ENCODE measurements around the gene UBE2E2.
A peak's percentile ranks its signal among the peaks of the same experiment; 100 is the strongest.
"Not testable (repeated sequence)": the region's sequence is repeated elsewhere in the genome, so short reads cannot be mapped to it uniquely, and the experiment has no call there.

The UBE2E2 gene

DNA sequence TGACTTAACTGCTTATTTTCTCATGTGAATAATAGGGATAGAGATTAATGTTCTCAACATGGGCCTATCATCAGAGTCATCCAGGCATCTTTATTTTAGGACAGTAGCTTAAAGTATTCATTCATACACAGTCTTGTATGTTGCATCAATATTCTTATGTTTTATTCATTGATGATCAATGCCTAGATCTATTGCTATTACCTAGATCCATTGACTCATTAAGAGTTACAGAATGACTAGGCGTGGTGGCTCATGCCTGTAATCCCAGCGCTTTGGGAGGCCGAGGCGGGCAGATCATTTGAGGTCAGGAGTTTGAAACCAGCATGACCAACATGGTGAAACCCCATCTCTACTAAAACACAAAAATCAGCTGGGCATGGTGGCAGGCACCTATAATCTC is 26.3 kb upstream of the UBE2E2 start:
- H3K27ac ChIP-seq (replicated peaks; ENCODE audit: low read length); H2AFZ ChIP-seq (ENCODE audit: low read length); H3K4me1 ChIP-seq (ENCODE audit: control insufficient read depth in 2 of 2, insufficient read depth in 1 of 2, low read depth in 1 of 2, low read length in 2 of 2); H4K91ac ChIP-seq (ENCODE audit: low read depth, low read length, poor library complexity); H3K4ac ChIP-seq (ENCODE audit: low read length); H3K4me3 ChIP-seq (ENCODE audit: low read length in 2 of 2); H3K23ac ChIP-seq (ENCODE audit: low read depth, low read length, poor library complexity); H2AK5ac ChIP-seq (ENCODE audit: low read depth, low read length); H3K79me1 ChIP-seq (ENCODE audit: low read depth, low read length); H3K4me2 ChIP-seq (ENCODE audit: insufficient read depth, low read length, poor library complexity, severe bottlenecking); H3K18ac ChIP-seq (ENCODE audit: low read length); H4K8ac ChIP-seq (ENCODE audit: low read depth, low read length); H3K9ac ChIP-seq (ENCODE audit: low read depth, low read length, poor library complexity); H2BK12ac ChIP-seq (ENCODE audit: low read length); H3K14ac ChIP-seq (ENCODE audit: low read length); H3K36me3 ChIP-seq (replicated peaks in 1 of 2; ENCODE audit: control insufficient read depth in 2 of 2, insufficient read depth in 2 of 2, low read length in 2 of 2); H3K27me3 ChIP-seq (ENCODE audit: control insufficient read depth in 3 of 3, insufficient read depth in 3 of 3, low read depth in 1 of 3, low read length in 3 of 3); H2BK5ac ChIP-seq (ENCODE audit: low read length); H2BK15ac ChIP-seq (ENCODE audit: low read length); H3K9me3 ChIP-seq (replicated peaks in 1 of 2; ENCODE audit: control insufficient read depth in 2 of 2, insufficient read depth in 1 of 2, low read depth in 1 of 2, low read length in 2 of 2); DNase-seq (ENCODE audit: low spot score); H2BK120ac ChIP-seq (ENCODE audit: low read depth, low read length): not testable (repeated sequence)
- WGBS, 2 donors (ENCODE audit: extremely low coverage in 2 of 2, insufficient read length in 2 of 2, insufficient replicate concordance in 1 of 2): no CpG with 5 or more reads among the region's 4 CpGs

DNA sequence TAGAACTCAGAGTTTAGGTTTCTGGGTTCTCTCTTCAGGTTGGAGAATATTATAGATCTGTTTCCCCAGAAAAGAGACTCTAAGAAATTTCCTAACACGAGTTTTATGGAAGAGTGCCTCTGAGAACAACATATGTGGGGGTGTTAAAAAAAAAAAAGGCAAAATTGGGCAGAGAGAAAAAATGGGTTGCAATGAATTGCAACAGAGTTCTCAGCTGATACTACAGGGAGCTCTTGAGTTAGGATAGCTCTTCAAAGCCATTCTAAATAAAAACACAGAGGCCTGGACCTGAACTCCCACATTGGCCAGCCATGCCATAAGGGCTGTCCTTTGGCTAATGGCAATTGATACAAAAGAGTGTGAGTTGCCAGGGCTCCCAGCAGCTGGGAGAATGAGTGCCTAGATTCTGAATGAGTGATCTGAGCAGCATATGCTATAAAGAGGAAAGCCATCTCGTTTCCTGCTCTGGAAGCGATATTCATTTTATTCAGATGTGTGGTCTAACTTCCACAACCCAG is 20.1 kb upstream of the UBE2E2 start:
- no peaks in the 10 kb centered on the region for H3K36me3 ChIP-seq (replicated peaks in 1 of 2; ENCODE audit: control insufficient read depth in 2 of 2, insufficient read depth in 2 of 2, low read length in 2 of 2)
- H4K91ac ChIP-seq (ENCODE audit: low read depth, low read length, poor library complexity): no peak overlapping the region
- no peak for DNase-seq (ENCODE audit: low spot score)
- no peak overlapping the region for H2BK15ac ChIP-seq (ENCODE audit: low read length)
- H2BK5ac ChIP-seq (ENCODE audit: low read length): no peak overlapping the region
- H3K4ac ChIP-seq (ENCODE audit: low read length): no peak overlapping the region
- H3K4me1 ChIP-seq (ENCODE audit: control insufficient read depth in 2 of 2, insufficient read depth in 1 of 2, low read depth in 1 of 2, low read length in 2 of 2): no peaks in the 10 kb centered on the region
- no peak overlapping the region for H3K18ac ChIP-seq (ENCODE audit: low read length)
- no peak overlapping the region for H2BK120ac ChIP-seq (ENCODE audit: low read depth, low read length)
- no peak overlapping the region for H3K4me2 ChIP-seq (ENCODE audit: insufficient read depth, low read length, poor library complexity, severe bottlenecking)
- no peak overlapping the region for H3K9ac ChIP-seq (ENCODE audit: low read depth, low read length, poor library complexity)
- no peak overlapping the region for H2BK12ac ChIP-seq (ENCODE audit: low read length)
- no CpG with 5 or more reads among the region's 3 CpGs for WGBS, 2 donors (ENCODE audit: extremely low coverage in 2 of 2, insufficient read length in 2 of 2, insufficient replicate concordance in 1 of 2)
- no peak overlapping the region for H3K14ac ChIP-seq (ENCODE audit: low read length)
- H3K4me3 ChIP-seq (ENCODE audit: low read length in 2 of 2): no peak overlapping the region
- no peak overlapping the region for H3K23ac ChIP-seq (ENCODE audit: low read depth, low read length, poor library complexity)
- no peaks in the 10 kb centered on the region for H3K9me3 ChIP-seq (replicated peaks in 1 of 2; ENCODE audit: control insufficient read depth in 2 of 2, insufficient read depth in 1 of 2, low read depth in 1 of 2, low read length in 2 of 2)
- H3K79me1 ChIP-seq (ENCODE audit: low read depth, low read length): no peaks in the 10 kb centered on the region
- no peak overlapping the region for H2AK5ac ChIP-seq (ENCODE audit: low read depth, low read length)
- no peaks in the 10 kb centered on the region for H3K27me3 ChIP-seq (ENCODE audit: control insufficient read depth in 3 of 3, insufficient read depth in 3 of 3, low read depth in 1 of 3, low read length in 3 of 3)
- H3K27ac ChIP-seq (replicated peaks; ENCODE audit: low read length): no peak overlapping the region
- no peak overlapping the region for H4K8ac ChIP-seq (ENCODE audit: low read depth, low read length)
- no peak overlapping the region for H2AFZ ChIP-seq (ENCODE audit: low read length)

- no peaks in the 10 kb centered on the region for H3K27me3 ChIP-seq (ENCODE audit: control insufficient read depth in 3 of 3, insufficient read depth in 3 of 3, low read depth in 1 of 3, low read length in 3 of 3)
- H3K4me1 ChIP-seq (ENCODE audit: control insufficient read depth in 2 of 2, insufficient read depth in 1 of 2, low read depth in 1 of 2, low read length in 2 of 2): no peaks in the 10 kb centered on the region
- H2BK5ac ChIP-seq (ENCODE audit: low read length): no peak overlapping the region
- no peak overlapping the region for H3K4me2 ChIP-seq (ENCODE audit: insufficient read depth, low read length, poor library complexity, severe bottlenecking)
- H3K4me3 ChIP-seq (ENCODE audit: low read length in 2 of 2): no peak overlapping the region
- no peak overlapping the region for H2AFZ ChIP-seq (ENCODE audit: low read length)
- H3K36me3 ChIP-seq (replicated peaks in 1 of 2; ENCODE audit: control insufficient read depth in 2 of 2, insufficient read depth in 2 of 2, low read length in 2 of 2): no peaks in the 10 kb centered on the region
- peak; percentile 46 for DNase-seq (ENCODE audit: low spot score)
- no peak overlapping the region for H3K14ac ChIP-seq (ENCODE audit: low read length)
- no peak overlapping the region for H3K23ac ChIP-seq (ENCODE audit: low read depth, low read length, poor library complexity)
- no peaks in the 10 kb centered on the region for H3K9me3 ChIP-seq (replicated peaks in 1 of 2; ENCODE audit: control insufficient read depth in 2 of 2, insufficient read depth in 1 of 2, low read depth in 1 of 2, low read length in 2 of 2)
- H2AK5ac ChIP-seq (ENCODE audit: low read depth, low read length): no peak overlapping the region
- H4K91ac ChIP-seq (ENCODE audit: low read depth, low read length, poor library complexity): no peak overlapping the region
- no peak overlapping the region for H2BK12ac ChIP-seq (ENCODE audit: low read length)
- H3K27ac ChIP-seq (replicated peaks; ENCODE audit: low read length): no peak overlapping the region
- no peak overlapping the region for H4K8ac ChIP-seq (ENCODE audit: low read depth, low read length)
- H2BK15ac ChIP-seq (ENCODE audit: low read length): no peak overlapping the region
- WGBS, 2 donors (ENCODE audit: extremely low coverage in 2 of 2, insufficient read length in 2 of 2, insufficient replicate concordance in 1 of 2): no CpG with 5 or more reads among the region's 3 CpGs
- H2BK120ac ChIP-seq (ENCODE audit: low read depth, low read length): no peak overlapping the region
- H3K79me1 ChIP-seq (ENCODE audit: low read depth, low read length): no peaks in the 10 kb centered on the region
- H3K18ac ChIP-seq (ENCODE audit: low read length): no peak overlapping the region
- no peak overlapping the region for H3K9ac ChIP-seq (ENCODE audit: low read depth, low read length, poor library complexity)
- H3K4ac ChIP-seq (ENCODE audit: low read length): no peak overlapping the region
Measured at GRCh38 chr3:23183731-23184130, 19.4 kb upstream of the UBE2E2 start.

- DNase-seq (ENCODE audit: low spot score): no peak
- no peaks in the 10 kb centered on the region for H3K36me3 ChIP-seq (replicated peaks in 1 of 2; ENCODE audit: control insufficient read depth in 2 of 2, insufficient read depth in 2 of 2, low read length in 2 of 2)
- no peak overlapping the region for H3K23ac ChIP-seq (ENCODE audit: low read depth, low read length, poor library complexity)
- no peaks in the 10 kb centered on the region for H3K27me3 ChIP-seq (ENCODE audit: control insufficient read depth in 3 of 3, insufficient read depth in 3 of 3, low read depth in 1 of 3, low read length in 3 of 3)
- H3K4ac ChIP-seq (ENCODE audit: low read length): no peak overlapping the region
- H2AFZ ChIP-seq (ENCODE audit: low read length): no peak overlapping the region
- no peak overlapping the region for H2AK5ac ChIP-seq (ENCODE audit: low read depth, low read length)
- H2BK120ac ChIP-seq (ENCODE audit: low read depth, low read length): no peak overlapping the region
- H3K4me3 ChIP-seq (ENCODE audit: low read length in 2 of 2): no peak overlapping the region
- no peak overlapping the region for H2BK15ac ChIP-seq (ENCODE audit: low read length)
- no peak overlapping the region for H2BK12ac ChIP-seq (ENCODE audit: low read length)
- no peak overlapping the region for H3K9ac ChIP-seq (ENCODE audit: low read depth, low read length, poor library complexity)
- no peaks in the 10 kb centered on the region for H3K4me1 ChIP-seq (ENCODE audit: control insufficient read depth in 2 of 2, insufficient read depth in 1 of 2, low read depth in 1 of 2, low read length in 2 of 2)
- no peak overlapping the region for H4K91ac ChIP-seq (ENCODE audit: low read depth, low read length, poor library complexity)
- H3K27ac ChIP-seq (replicated peaks; ENCODE audit: low read length): no peak overlapping the region
- no peak overlapping the region for H3K14ac ChIP-seq (ENCODE audit: low read length)
- no peaks in the 10 kb centered on the region for H3K9me3 ChIP-seq (replicated peaks in 1 of 2; ENCODE audit: control insufficient read depth in 2 of 2, insufficient read depth in 1 of 2, low read depth in 1 of 2, low read length in 2 of 2)
- no CpG with 5 or more reads among the region's 2 CpGs for WGBS, 2 donors (ENCODE audit: extremely low coverage in 2 of 2, insufficient read length in 2 of 2, insufficient replicate concordance in 1 of 2)
- H3K18ac ChIP-seq (ENCODE audit: low read length): no peak overlapping the region
- no peak overlapping the region for H2BK5ac ChIP-seq (ENCODE audit: low read length)
- no peak overlapping the region for H3K4me2 ChIP-seq (ENCODE audit: insufficient read depth, low read length, poor library complexity, severe bottlenecking)
- no peak overlapping the region for H4K8ac ChIP-seq (ENCODE audit: low read depth, low read length)
- no peaks in the 10 kb centered on the region for H3K79me1 ChIP-seq (ENCODE audit: low read depth, low read length)
Measured at GRCh38 chr3:23185861-23186260, 17.3 kb upstream of the UBE2E2 start.
